SW480 (cell line): ENCODE measurements around the gene REPS1.
"Not testable (repeated sequence)": the region's sequence is repeated elsewhere in the genome, so short reads cannot be mapped to it uniquely, and the experiment has no call there.

Experiments
- DNase-seq: peaks from one replicate; pipeline ENCODE4 v3.0.0-alpha.2; 2016; ENCODE audit warnings: low spot score

Gene REPS1

GRCh38 chr6:138999949-139000725 lies 12.1 kb upstream of the REPS1 start:
- no peak for DNase-seq

DNA sequence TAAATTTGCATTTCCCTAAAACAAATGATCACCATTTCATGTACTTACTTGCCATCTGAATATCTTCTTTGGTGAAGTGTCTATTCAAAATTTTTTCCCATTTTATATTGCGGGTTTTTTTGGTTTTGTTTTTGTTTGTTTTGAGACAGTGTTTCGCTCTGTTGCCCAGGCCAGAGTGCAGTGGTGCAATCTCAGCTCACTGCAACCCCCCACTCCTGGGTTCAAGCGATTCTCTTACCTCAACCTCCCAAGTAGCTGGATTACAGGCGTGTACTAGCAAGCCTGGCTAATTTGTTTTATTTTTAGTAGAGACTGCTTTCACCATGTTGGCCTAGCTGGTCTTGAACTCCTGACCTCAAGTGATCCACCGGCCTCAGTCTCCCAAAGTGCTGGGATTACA lies 9.1 kb upstream of the REPS1 start:
- no peak for DNase-seq

- no peak for DNase-seq
These were observed 8.5 kb upstream of the REPS1 start for GRCh38 chr6:138996524-138996923.

DNA sequence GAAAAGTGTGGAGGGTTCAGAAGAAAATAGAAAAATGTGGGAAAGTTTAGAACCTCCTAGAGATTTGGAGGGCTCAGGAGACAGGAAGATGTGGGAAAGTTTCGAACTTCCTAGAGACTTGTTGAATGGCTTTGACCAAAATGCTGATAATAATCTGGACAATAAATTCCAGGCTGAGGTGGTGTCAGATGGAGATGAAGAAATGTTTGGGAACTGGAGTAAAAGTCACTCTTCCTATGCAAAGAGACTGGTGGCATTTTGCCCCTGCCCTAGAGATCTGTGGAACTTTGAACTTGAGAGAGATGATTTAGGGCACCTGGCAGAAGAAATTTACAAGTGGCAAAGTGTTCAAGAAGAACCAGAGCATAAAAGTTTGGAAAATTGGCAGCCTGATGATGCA lies 5.4 kb upstream of the REPS1 start:
- not testable (repeated sequence) for DNase-seq

DNA sequence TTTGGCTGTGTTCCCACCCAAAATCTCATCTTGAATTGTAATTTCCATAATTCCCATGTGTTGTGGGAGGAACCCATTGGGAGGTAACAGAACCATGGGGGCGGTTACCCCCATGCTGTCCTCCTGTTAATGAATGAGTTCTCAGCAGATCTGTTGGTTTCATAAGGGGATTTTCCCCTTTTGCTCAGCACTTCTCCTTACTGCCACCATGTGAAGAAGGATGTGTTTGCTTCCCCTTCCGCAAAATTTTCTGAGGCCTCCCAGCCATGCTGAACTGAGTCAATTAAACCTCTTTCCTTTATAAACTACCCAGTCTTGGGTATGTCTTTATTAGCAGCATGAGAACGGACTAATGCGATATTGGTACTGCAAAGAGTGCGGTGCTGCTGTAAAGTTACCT lies 4.9 kb upstream of the REPS1 start:
- not testable (repeated sequence) for DNase-seq

DNA sequence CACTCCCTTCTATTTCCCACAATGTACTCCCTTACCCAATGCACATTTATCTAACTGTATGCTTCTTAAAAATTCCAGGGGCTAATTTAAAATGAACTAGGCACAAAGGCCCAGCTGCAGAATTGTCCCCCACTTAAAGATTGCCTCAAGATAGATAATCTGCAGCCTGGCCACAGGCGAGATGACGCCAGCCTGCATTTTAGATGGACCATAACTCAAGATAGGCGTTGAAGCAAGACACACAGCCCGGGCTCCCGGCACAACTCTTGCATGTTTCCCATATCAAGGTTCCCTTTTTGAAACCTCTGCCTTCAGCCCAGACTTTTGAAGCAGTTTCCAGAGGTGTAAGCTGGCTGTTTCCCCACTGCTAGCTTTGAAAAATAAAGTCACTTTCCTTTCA lies 3.2 kb upstream of the REPS1 start:
- no peak for DNase-seq

DNA sequence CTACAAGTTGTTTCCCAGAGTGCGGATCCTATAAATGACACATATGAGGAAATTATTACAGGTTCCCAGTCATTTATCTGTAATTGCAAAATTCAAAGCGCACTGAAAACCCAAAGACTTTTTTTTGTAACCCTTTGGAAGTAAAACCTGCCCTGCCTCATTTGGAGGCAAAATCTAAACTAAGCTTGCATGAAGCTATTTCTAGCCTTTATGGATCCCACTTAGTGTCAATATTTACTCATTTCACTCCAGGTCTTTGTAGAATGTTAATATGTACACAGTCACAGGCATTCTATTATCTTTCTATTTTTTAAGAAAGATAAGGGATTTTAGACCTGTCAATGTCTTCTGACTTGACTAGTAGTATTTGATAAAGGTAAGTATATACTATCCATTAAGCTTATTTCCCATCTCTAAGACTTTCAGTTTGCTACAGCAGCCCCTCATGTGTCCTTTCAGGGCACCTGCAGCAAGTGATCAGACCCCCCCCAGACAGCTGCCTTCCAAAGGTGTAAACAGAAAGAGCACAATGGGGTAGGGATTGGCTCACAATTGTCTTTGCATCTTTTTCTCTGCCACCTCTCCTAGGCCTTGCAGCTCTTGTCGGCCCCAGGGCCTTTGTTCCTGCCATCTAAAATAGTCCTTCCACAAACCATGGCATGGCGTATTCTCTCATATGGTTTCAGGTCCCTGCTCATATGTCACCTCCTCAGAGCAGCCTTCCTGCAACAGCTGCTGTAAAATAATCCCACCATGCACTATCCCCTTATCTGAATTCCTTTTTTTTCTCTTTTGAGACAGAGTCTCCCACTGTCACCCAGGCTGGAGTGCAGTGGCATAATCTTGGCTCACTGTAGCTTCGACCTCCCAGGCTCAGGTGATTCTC lies 1.3 kb upstream of the REPS1 start:
- no peak for DNase-seq

DNA sequence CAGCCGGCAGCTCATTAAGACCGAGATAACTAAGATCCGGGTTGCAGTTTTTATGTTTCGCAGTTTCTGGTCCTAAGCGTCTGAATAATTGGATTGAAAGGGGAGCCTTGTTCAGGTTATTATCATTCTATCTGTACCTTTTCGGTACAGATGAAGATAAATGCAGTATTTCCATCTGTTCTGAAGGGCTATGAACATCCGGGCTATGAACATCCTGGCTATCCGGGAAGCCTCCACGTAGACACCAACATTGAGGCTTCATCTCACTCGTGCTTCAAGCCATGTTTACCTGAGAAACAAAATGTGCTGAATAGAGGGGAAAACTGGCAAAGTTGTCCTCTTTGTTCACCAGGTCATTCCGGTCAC lies 399 bp upstream of the REPS1 start:
- DNase-seq = peak; percentile 27

- DNase-seq = no peak
These were observed 892 bp downstream of the REPS1 start for GRCh38 chr6:138987080-138987642.

- no peak for DNase-seq
These were observed 1.5 kb downstream of the REPS1 start for GRCh38 chr6:138986578-138986977.

- no peak for DNase-seq
These were observed 6.6 kb downstream of the REPS1 start for GRCh38 chr6:138981416-138981815.

DNA sequence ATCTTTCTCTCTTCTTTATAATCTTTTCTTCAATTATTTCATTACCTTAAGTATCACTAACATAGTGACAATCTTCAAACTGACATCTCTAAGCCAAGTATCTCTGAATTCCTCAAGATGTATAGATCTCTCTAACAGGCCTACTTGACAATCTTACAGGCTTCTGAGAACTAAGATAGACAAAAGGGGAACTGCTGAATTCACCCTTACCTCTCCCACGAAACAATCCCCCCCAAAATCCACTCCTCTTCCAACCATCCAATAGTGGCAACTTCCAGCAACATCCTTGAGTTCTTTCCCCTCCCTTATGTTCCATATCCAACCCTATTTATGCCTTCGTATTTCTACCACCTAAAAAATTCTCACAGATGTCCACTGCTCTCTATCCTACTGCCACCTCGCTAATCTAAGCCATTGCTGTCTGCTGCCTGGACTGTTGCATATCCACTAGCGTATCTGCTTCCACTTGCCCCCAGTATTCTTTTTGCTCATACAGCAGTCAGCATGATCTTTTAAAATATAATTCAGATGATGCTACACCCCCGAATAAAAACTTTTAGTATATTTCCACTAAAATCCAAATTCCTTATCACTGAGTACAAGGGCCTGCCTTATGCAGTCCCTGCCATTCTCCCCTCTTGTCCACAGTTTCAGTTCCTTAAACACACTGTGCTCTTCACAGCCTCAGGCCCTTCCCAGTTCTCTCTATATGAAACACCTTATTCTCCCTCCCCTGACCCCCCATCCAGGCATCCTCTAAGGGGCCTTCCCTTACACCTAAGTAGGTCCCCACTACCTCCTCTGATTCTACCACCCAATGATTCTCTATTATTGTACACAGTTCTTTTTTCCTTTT lies 8.0 kb downstream of the REPS1 start:
- no peak for DNase-seq

- DNase-seq = no peak
These were observed 8.7 kb downstream of the REPS1 start for GRCh38 chr6:138979365-138979764.

DNA sequence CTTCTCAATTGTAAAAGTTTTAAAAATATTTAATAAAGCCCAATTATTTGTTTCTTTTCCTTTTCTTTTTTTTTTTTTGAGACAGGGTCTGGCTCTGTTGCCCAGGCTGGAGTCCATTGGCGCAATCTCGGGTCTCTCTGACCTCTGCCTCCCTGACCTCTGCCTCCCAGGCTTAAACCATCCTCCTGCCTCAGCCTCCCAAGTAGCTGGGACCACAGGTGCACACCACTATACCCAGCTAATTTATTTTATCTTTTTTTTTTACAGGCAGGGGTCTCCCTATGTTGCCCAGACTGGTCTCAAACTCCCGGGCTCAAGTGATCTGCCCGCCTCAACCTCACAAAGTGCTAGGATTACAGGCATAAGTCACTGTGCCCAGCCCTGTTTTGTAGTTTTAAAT lies 9.8 kb downstream of the REPS1 start:
- no peak for DNase-seq

DNA sequence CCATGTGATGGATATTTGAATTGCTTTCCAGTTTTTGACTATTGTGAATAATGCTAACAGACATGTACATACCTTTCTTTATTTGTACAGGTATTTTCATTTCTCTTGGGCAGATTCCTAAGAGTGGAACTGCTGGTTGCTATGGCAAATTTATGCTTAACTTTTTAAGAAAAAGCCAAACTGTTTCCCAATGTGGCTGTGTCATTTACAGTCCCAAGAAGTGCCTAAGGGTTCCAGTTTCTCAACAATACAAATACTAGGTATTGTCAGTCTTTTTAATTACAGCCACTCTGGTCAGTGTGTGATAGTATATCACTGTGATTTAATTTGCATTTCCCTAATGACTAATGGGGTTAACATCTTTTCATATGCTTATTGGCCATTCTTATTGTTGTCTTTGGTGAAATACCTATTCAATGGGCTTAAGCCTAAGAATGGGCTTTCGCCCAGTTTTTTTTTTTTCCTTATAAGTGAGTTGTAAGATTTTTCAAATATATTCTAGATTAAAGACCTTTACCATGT lies 10.3 kb downstream of the REPS1 start:
- DNase-seq = no peak

DNA sequence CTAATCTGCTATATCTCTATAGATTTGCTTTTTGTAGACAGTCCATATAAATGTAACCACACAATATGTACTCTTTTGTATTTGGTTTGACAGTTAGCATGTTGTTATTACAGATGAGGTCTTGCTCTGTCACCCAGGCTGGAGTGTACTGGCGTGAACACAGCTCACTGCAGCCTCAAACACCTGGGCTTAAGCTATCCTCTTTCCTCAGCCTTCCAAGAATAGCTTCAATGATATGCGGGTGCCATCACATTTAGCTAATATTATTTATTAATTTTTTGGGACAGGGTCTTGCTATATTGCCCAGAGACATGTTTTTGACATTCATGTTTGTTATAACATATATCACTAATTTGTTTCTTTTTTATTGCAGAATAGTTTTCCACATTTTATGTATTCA lies 10.8 kb downstream of the REPS1 start:
- DNase-seq = no peak

DNA sequence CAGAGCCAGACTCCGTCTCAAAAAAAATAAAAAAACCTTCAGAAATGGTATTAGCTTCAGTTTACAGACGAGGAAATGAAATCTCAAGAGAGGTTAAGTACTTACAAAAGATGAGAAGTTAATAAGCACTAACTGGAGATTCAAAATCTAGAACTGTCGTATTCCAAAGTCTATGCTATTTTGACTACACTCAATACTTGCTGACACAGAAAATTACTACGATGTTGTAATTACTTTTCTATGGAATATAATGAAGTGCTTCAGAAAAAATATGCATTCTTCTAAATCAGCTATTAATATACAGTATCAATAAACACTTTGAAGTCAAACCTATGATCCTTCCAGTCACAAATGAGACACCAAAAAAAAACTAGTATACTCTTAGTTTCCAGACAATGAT lies 12.2 kb downstream of the REPS1 start:
- no peak for DNase-seq

DNA sequence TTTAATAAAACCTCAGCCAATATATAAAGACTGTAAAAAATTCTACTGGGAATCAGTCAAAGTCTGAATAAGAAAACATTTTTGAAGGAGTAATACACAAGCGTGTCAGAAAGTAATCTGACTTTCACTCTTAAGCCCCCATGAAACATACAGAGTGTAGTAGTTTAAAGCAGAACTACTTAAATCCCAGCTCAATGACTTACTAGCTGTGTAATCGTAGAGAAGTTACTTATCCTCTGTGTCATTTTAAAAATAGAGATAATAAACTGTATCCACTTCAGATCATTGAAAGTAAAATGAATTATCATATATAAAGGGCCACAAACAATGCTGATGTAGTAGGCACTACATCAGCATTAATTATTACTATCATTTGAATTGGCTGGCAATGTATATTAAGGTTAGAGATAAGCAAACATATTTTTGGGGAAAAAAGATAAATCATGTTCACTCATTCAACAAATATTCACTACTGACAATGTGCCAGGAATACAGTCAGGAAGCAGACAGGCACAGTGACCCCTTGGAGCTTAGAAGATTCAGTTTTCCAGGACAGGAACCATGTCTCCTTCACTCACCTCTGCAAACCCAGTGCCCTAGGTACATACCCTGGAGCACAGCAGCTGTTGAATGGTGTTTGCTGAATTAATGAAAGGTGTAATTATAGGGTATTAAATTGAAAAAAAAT lies 14.4 kb downstream of the REPS1 start:
- no peak for DNase-seq

DNA sequence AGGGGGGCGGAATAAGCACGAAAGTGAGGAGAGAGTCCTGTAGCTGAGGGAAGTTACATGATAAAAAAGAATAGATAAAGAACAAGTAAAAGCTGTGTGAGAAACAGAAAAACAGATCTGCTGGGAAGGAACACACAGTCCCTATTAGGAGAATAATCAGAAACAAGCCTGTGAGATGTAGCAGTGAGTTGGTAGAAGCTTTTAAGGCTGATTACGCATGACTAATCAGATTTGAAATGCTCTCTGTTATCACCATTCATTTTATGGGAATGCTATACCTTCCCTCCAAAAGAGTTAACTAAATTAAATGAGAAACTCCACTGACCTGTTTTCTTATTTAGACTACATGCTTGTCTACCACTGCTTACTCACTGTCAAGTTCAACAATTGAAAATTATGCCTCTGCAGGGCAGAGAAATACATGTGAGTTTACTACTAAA lies 15.8 kb downstream of the REPS1 start:
- no peak for DNase-seq

GRCh38 chr6:138971601-138972000 lies 16.5 kb downstream of the REPS1 start:
- no peak for DNase-seq

DNA sequence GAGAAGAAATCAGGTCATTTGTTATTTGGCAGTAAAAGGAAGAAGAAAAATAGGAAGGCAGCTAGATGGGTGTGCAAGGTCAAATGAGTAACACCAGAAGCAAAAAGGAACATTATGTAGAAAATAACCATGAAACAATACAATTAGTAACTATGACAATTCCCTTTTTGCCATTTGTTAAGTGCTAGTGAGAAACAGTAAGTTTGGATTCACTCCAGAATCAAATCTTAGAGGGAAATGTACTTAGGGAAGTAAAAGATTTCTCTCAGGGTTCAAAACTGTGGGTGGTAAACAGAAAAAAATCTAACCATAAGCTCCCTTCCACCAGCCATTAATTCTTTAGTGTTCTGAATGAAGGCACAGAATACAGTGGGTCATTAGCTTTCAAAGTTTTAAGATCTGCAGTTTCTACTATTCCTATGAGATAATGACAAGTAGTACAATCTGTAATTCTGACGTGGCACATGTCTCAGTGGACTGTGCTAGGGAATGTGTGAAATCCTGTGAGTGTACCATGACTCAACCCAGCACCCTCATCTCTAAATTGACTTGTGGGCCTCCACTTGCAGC lies 17.1 kb downstream of the REPS1 start:
- no peak for DNase-seq
